Transverse colon (tissue), 3 donors: Measurements from ENCODE around the gene CCDC69.

Experiments used
- CTCF ChIP-seq, 5 experiments: fragments of 200-600 bp in 3 of 5; fragments of 450-650 bp in 2 of 5; sonication (generic) in 3 of 5; IDR thresholded peaks; 1 replicate in 2 of 5; 2 replicates in 3 of 5; pipeline ENCODE4 v1.5.1; 2016 to 2017; ENCODE audit warnings: antibody characterized with exemption in 5 of 5, inconsistent platforms in 3 of 5, mild to moderate bottlenecking in 2 of 5, moderate library complexity in 1 of 5
- POLR2A ChIP-seq: fragments of 450-650 bp; IDR thresholded peaks from one replicate; pipeline ENCODE4 v1.6.1; 2016; ENCODE audit warnings: antibody characterized with exemption, mild to moderate bottlenecking, moderate library complexity

- TF ChIP-seq CTCF (IDR thresholded peaks at IDR 0.05) = no peak
- TF ChIP-seq POLR2A = no peak
These were observed 49.9 kb downstream of the CCDC69 start for GRCh38 chr5:151173711-151174611.
